ENCODE results near the gene RBMS1.

Gene RBMS1

GRCh38 chr2:160358046-160358445, 135.6 kb downstream of the RBMS1 start:
- no peak overlapping the region for H3K4me3 ChIP-seq (IDR thresholded peaks at IDR 0.05; ENCODE audit: insufficient read depth, low read depth, low read length)
- H3K4me1 ChIP-seq (ENCODE audit: low read depth, poor library complexity, severe bottlenecking) = peaks cover 19% of the 10 kb centered on the region
- TF ChIP-seq CTCF (conservative IDR thresholded peaks at IDR 0.05; ENCODE audit: low read depth, low read length) = no peak
- no peaks in the 10 kb centered on the region for H3K79me2 ChIP-seq (ENCODE audit: insufficient read depth, low read depth)
- no peaks in the 10 kb centered on the region for H3K36me3 ChIP-seq (ENCODE audit: insufficient read depth)
- H2AFZ ChIP-seq (ENCODE audit: low read depth) = no peak overlapping the region
- H3K4me2 ChIP-seq = peak overlapping the region; percentile 27; the same call in 1 of the 2 replicates
- H3K9ac ChIP-seq = no peak overlapping the region
- H4K20me1 ChIP-seq (ENCODE audit: insufficient read depth) = no peaks in the 10 kb centered on the region
- no peaks in the 10 kb centered on the region for H3K27me3 ChIP-seq (ENCODE audit: insufficient read depth, low read depth)
- no peak overlapping the region for H3K27ac ChIP-seq

- H3K27me3 ChIP-seq (ENCODE audit: insufficient read depth, low read depth) = no peaks in the 10 kb centered on the region
- no peak overlapping the region for H3K4me2 ChIP-seq
- no peaks in the 10 kb centered on the region for H3K36me3 ChIP-seq (ENCODE audit: insufficient read depth)
- H3K27ac ChIP-seq = no peak overlapping the region
- no peak for TF ChIP-seq CTCF (conservative IDR thresholded peaks at IDR 0.05; ENCODE audit: low read depth, low read length)
- H3K79me2 ChIP-seq (ENCODE audit: insufficient read depth, low read depth) = no peaks in the 10 kb centered on the region
- no peak overlapping the region for H2AFZ ChIP-seq (ENCODE audit: low read depth)
- H4K20me1 ChIP-seq (ENCODE audit: insufficient read depth) = no peaks in the 10 kb centered on the region
- H3K9ac ChIP-seq = no peak overlapping the region
- peaks cover 19% of the 10 kb centered on the region for H3K4me1 ChIP-seq (ENCODE audit: low read depth, poor library complexity, severe bottlenecking)
- no peak overlapping the region for H3K4me3 ChIP-seq (IDR thresholded peaks at IDR 0.05; ENCODE audit: insufficient read depth, low read depth, low read length)
Measured at GRCh38 chr2:160356485-160356884, 137.1 kb downstream of the RBMS1 start.

DNA sequence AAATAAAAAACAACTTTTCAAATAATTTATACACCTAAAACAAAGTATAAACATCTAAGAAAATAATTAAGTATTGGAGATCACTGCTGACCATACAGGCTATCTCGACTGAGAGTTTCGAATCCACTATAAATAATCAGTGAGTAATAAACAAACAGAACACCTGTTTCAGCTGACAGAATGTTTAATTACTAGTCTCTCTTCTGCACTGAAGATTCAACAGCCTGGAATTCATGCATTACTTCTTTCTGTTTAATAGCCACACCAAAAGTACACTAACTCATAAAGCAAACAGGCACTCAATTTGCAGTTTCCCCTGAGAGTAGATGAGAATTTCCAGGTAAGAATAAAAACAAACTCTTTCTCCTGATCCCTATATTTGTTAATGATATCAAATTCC, 138.5 kb downstream of the RBMS1 start:
- Histone ChIP-seq H2AFZ (ENCODE audit: low read depth) (no peak overlapping the region), H3K79me2 (ENCODE audit: insufficient read depth, low read depth) (no peaks in the 10 kb centered on the region), H3K9ac (no peak overlapping the region), H3K27ac (no peak overlapping the region), H3K4me3 (IDR thresholded peaks at IDR 0.05; ENCODE audit: insufficient read depth, low read depth, low read length) (no peak overlapping the region), H3K27me3 (ENCODE audit: insufficient read depth, low read depth) (no peaks in the 10 kb centered on the region), H3K4me2 (no peak overlapping the region), H3K4me1 (ENCODE audit: low read depth, poor library complexity, severe bottlenecking) (peaks cover 19% of the 10 kb centered on the region), H4K20me1 (ENCODE audit: insufficient read depth) (no peaks in the 10 kb centered on the region), H3K36me3 (ENCODE audit: insufficient read depth) (no peaks in the 10 kb centered on the region)
- TF ChIP-seq CTCF (conservative IDR thresholded peaks at IDR 0.05; ENCODE audit: low read depth, low read length) = no peak

GRCh38 chr2:160354677-160355076, 138.9 kb downstream of the RBMS1 start:
- no peaks in the 10 kb centered on the region for H4K20me1 ChIP-seq (ENCODE audit: insufficient read depth)
- H3K36me3 ChIP-seq (ENCODE audit: insufficient read depth) = no peaks in the 10 kb centered on the region
- no peak overlapping the region for H2AFZ ChIP-seq (ENCODE audit: low read depth)
- no peaks in the 10 kb centered on the region for H3K27me3 ChIP-seq (ENCODE audit: insufficient read depth, low read depth)
- H3K27ac ChIP-seq = no peak overlapping the region
- no peak for TF ChIP-seq CTCF (conservative IDR thresholded peaks at IDR 0.05; ENCODE audit: low read depth, low read length)
- H3K9ac ChIP-seq = no peak overlapping the region
- no peak overlapping the region for H3K4me3 ChIP-seq (IDR thresholded peaks at IDR 0.05; ENCODE audit: insufficient read depth, low read depth, low read length)
- no peaks in the 10 kb centered on the region for H3K79me2 ChIP-seq (ENCODE audit: insufficient read depth, low read depth)
- no peak overlapping the region for H3K4me2 ChIP-seq
- H3K4me1 ChIP-seq (ENCODE audit: low read depth, poor library complexity, severe bottlenecking) = peaks cover 19% of the 10 kb centered on the region
